Measurements from ENCODE around the gene PAXX.

Gene PAXX

DNA sequence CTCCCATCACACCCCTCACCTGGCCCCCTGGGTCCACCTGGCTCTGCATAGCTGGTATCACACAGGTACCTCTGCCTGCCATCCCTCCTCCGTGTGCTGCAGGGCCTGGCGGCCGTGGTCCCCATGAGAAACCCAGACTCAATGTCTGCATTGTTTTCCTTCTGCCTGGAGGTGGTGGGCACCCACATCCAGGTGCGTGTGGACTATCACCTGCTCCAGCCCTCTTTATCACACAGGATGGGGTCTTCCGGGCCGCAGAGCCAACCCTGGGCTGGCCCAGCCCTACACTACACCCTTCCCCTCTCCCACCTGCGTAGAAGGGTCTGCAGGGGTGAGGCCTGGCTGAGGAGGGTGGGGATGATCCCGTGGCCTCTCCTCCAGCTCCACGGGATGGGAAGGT lies 46.7 kb downstream of the PAXX start:
- H3K4me3 ChIP-seq (replicated peaks; ENCODE audit: low read depth, low read length), result no peak overlapping the region
- no peak for DNase-seq (ENCODE audit: low read depth)

DNA sequence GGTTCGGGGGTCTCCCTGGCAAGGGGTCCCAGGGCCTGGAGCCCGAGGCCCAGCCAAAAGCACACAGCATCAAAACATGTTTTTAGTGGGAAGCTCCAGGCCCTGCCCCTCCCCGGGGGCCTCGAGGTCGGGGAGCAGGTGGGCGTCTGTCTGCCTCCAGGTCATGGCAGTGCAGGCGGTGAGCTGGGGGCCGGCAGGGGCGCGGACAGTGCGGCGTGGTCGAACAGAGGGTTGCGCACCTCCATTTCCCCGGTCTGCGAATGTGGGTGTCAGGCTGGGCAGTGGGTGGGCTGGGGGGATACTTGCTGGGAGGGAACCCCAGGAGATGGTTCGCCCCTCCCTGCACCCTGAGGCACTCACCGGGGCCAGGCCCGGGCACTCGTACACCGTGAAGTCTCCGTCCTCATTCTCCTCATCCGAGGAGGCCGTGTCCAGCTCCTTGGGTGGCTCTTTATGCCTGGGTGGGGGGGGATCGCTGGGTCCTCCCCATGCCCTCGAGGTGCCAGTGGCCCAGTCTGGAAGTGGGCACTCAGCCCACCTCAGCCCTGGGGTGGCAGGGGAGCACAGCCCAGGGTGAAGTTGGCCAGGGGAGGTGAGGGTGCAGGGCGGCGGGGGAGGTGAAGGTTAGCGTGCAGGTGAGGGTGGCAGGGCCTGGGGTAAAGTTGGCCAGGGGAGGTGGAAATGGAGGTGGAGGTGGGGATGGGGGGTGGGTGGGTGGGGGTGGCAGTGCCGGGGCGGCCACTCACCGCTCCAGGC lies 47.6 kb downstream of the PAXX start:
- no peak overlapping the region for H3K4me3 ChIP-seq (replicated peaks; ENCODE audit: low read depth, low read length)
- no peak for DNase-seq (ENCODE audit: low read depth)
- TF ChIP-seq, protein P1, sequence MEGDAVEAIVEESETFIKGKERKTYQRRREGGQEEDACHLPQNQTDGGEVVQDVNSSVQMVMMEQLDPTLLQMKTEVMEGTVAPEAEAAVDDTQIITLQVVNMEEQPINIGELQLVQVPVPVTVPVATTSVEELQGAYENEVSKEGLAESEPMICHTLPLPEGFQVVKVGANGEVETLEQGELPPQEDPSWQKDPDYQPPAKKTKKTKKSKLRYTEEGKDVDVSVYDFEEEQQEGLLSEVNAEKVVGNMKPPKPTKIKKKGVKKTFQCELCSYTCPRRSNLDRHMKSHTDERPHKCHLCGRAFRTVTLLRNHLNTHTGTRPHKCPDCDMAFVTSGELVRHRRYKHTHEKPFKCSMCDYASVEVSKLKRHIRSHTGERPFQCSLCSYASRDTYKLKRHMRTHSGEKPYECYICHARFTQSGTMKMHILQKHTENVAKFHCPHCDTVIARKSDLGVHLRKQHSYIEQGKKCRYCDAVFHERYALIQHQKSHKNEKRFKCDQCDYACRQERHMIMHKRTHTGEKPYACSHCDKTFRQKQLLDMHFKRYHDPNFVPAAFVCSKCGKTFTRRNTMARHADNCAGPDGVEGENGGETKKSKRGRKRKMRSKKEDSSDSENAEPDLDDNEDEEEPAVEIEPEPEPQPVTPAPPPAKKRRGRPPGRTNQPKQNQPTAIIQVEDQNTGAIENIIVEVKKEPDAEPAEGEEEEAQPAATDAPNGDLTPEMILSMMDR (IDR thresholded peaks at IDR 0.05; ENCODE audit: low read length, missing control alignments), result no peak

More for the DNA sequence above, 46.7 kb downstream of the PAXX start:
- TF ChIP-seq, protein P1 (IDR thresholded peaks at IDR 0.05; ENCODE audit: low read length, missing control alignments), result no peak

DNA sequence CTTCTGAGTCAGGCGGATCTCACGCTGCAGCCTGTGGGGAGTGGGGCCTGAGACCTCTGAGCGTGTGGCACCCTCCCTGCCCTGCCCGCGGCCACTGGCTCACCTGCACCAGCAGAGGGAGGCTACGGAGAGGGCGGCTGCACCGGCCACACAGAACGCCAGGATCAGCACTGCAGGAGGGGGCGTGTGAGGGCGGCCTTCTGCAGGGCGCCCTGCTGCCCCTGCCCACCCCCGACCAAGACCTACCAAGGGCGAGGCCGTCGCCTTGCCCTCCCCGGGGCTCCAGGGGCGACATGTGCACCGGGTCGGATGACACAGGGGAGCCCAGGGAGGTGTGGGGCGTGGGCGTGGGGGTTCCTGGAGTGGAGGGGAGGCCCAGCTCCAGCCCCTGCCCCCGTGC lies 48.3 kb downstream of the PAXX start:
- no peak for DNase-seq (ENCODE audit: low read depth)
- no peak overlapping the region for H3K4me3 ChIP-seq (replicated peaks; ENCODE audit: low read depth, low read length)
- TF ChIP-seq, protein P1 (IDR thresholded peaks at IDR 0.05; ENCODE audit: low read length, missing control alignments), result no peak

DNA sequence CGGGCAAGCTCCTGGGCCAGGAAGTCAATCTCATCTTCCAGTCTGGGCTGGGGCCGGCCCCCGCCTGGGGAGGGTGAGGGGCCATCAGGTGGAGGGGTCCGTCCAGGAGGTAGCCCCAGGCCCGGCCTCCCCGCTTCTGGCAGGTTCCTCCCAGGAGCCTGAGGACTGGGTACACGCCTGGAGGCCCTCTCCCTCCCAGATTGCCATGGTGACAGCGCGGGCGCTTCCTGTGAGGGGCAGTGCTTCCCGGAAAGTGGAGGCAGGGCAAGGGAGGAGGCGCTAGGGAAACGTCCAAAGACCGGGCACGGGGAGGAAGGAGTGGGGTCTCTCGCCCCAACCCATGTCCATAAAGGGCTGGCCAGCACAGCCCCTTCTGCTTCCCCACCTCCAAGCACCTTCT lies 48.9 kb downstream of the PAXX start:
- TF ChIP-seq, protein P1 (IDR thresholded peaks at IDR 0.05; ENCODE audit: low read length, missing control alignments), result no peak
- H3K4me3 ChIP-seq (replicated peaks; ENCODE audit: low read depth, low read length), result no peak overlapping the region

DNA sequence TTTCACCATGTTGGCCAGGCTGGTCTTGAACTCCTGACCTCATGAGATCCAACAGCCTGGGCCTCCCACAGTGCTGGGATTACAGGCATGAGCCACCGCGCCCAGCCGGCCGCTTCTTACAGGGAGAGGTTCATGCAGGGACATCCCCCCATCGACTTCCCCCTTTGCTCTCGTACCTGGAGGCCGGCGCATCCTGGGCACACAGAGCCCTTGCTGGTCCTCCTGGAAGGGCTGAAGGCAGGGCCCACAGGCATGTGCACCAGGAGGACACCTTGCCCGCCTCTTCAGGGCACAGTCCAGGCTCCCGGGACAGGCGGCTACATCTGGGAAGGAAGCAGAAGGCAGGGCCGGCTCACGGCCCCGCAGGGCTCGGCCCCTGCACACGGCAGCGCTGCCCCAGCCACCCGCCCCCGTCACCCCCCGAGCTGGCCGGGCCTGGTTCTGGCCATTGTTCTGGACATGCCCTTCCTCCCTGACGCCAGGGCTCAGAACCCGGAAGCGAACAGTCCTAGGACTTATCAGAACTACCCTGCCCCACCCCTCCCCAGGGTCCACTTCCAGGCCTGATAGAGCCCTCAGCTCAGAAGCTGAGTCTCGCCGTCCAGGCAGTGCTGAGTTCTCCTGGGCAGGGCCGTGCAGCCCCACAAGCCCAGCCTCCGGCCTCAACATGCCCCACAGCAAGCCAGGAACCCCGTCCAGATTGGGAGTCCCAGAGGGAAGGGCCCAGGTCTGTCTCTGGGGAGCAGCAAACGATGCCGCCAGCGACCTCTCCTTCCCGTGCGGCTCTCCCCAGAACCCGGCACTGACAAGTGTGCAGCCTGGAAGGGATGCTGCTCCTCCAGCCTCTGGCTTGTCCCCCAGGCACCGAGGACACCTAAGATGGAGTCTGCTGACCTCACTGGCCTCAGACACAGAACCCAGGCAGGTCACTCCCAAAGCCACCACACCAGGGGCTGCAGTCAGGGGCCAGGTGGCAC lies 50.8 kb downstream of the PAXX start:
- DNase-seq (ENCODE audit: low read depth), result no peak
- H3K4me3 ChIP-seq (replicated peaks; ENCODE audit: low read depth, low read length), result no peak overlapping the region
- TF ChIP-seq, protein P1 (IDR thresholded peaks at IDR 0.05; ENCODE audit: low read length, missing control alignments), result no peak

More for the DNA sequence above, 48.9 kb downstream of the PAXX start:
- DNase-seq (ENCODE audit: low read depth), result no peak
